HG03064 (cell line): Measurements from ENCODE around the gene CCND2.

Experiments
- ATAC-seq: cut with Tn5 transposase; IDR thresholded peaks from one replicate; pipeline ENCODE4 v1.9.1; 2021; ENCODE audit warnings: low read depth; ENCODE audit not compliant: unreplicated experiment

The CCND2 gene

DNA sequence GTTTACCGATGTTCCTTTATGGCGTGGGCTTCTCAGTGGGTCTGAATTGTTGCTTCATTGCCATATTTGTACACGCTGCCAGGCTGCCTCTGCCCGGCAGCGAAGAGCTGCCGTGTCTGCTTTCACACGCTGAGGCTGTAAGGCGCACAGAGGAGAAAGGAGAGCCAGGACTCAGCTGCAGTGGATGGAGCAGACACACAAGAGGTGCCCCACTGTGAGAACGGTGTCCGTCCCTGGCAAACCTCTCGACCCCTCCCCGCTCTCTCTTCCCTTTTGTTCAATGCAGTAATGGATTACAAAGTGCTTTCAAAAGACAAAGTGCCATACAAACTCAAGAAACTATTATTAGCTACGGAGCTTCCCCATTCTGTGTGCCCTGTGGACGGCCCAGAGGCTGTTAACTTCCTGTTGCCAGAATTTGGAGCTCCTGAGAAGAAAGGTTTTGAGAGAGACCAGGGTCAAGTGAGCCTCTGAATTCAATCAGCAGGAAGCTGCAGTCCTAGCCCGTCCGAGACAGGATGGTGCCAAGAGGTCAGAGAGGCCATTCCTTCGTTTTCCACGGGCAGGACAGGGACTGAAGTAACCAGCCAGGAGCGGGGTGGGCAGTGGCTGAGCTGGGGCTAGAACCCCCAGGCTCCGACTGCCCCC is 15.8 kb downstream of the CCND2 start:
- no peak for ATAC-seq

DNA sequence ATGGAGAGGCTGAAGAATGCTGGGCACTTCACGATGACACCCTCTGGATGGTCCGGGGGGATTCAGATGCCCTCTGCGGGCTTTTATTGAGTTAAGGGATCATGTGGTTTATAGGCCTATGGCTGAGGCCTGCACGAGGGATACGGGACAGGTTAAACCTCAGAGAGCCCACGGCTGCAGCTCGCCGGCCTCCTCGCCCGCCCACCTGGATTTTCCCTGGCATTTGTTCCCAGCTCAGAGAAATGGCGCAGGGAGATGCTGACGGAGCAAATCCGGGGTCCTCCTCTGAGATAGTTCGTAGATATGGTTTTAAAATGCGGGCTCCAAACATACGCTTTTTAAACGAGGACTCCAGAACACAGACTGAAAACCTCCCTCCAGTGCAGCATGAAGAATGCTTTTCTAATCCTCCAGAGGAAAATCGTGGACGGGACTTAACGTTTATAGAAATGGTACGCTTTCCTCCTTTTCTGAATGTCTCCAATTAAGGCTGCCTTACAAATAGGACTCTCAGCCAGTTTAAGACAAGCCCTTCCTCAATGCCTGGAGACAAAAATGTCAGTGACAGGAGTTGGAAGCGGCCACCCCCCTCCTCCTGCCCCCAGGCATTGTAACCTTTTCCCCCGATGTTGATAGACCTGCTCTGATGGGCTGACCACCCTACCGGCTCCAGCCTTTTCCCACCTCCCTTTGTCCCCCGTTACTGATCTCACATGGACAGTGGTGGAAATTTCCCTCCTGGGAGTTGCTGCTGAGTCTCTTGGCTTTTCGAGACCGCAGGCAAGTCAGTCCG is 16.6 kb downstream of the CCND2 start:
- no peak for ATAC-seq

DNA sequence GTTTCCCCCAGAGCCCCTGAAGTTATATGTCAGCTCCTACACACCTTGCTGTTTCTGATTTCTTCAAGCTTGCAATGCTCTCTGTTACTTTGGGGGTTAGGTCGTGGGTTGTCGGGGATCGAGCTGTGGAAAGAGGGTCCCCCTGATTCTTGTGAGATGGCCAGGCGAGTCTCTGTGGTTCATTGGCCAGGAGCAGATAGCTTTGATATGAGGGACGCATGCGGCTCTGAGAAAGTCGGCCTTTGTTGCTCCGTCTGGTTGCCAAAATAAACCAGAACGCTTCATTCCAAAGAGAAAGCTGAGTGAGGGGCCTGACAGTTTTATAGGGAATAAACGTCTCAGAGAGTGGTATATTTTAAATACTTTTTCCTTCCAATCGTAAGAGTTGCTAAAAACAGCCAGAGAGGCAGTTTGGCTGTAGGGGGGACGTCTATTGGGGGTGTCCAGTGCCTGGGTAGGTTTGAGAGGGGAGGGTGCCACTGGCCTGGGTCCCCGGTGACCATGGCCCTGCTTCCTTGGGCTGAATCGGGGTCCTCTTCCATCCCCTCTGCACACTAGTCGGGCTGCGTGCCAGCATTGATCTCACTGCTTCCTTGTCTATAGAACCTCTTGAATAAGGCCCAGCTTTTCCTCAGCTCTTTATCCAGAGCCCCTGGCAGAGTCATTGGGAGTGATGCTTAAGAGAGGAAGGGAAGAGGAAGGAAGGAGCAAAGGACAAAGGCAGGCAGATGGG is 18.9 kb downstream of the CCND2 start:
- no peak for ATAC-seq

DNA sequence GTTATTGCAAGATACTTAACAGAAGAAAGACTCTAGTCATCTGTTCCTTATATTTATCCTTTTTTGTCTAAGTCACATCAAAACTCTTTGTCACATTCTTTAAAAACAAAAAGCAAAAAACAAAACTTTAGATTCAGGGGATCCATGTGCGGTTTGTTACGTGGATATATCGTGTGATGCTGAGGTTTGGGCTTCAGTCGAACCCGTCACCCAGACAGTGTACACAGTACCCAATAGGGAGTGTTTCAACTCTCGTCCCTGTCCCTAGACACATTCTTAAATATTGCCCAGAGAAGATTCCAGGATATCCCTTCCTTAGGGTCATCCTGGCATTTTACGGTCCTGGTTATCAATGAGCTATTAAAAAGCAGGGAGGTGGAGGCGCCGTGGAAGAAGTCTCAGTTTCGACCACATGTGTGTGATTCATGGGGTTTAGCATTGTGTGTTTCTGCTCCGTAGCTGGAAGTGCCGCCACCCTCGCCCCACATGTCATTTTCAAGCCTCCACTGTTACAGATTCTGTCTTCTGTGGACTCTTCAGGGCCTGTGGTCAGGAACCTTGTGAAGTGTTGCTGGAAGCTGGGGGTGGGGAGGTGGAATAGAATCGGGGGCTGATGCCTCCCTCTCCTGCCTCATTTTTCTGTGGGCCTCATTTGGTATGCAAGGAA is 19.9 kb downstream of the CCND2 start:
- no peak for ATAC-seq

DNA sequence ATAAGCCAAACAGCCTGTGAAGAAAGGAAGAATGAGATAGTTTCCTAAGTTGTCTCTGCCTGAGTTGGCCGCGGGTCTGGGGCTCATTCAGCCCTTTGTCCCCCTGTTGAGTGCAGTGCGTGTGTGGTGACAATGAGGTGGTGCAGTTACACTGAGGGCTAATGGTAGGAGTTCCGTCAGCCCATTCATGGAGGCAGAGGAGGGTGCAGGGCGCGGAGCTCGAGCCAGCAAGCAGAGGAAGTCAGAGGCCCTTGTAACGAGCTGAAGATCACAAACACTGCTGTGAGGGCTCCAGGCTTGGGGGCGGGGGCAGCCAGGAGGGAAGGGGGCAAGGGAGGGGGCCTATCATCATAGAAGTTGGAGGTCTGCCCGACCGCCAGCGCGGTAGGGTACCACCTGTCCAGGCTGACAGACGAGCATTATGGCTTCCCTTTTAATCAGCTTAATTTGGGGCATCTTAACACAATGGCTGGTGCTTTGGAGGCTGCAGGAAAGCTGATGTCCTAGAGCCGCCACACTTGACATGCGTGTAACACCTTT is 20.5 kb downstream of the CCND2 start:
- no peak for ATAC-seq

DNA sequence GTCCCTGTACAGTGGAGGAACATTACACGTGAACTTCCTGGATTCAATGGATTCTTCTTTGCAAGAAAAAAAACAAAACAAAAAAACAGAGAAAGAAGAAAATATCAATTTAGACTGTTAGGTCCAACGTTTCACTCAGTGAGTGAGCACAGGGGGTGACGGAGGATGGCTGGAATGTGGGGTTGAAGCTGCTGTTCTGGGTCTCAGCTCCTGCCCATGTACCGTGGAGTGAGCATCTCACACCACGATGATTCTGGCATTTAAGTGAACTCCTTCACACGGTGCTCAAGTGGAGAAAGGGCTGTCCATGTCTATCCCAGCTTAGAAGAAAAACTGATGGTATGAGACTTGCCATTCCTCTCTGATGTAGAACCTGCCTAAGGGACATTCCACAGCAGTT is 23.2 kb downstream of the CCND2 start:
- ATAC-seq: no peak

DNA sequence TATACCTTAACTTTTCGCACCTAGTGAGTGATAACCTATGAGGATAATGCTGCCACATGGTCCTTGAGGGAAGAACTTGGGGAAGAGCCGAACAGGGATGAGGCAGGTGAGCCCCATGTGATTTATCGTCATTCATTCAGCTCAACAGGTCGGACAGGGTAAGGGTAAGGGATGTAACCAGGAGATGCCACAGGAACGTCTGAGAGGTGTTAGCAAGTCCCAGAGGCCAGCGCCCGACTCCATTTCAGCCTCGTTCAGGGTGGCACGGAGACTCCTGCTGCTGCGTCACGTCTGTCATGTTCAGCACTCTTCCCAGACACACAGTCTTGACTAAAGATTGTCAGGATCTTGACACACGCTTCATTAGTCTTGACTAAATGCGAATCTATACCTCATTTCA is 24.1 kb downstream of the CCND2 start:
- no peak for ATAC-seq

DNA sequence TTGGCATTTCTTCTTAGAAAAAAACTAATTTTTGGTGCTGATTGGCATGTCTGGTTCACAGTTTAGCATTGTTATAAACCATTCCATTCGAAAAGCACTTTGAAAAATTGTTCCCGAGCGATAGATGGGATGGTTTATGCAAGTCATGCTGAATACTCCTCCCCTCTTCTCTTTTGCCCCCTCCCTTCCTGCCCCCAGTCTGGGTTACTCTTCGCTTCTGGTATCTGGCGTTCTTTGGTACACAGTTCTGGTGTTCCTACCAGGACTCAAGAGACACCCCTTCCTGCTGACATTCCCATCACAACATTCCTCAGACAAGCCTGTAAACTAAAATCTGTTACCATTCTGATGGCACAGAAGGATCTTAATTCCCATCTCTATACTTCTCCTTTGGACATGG is 27.3 kb downstream of the CCND2 start:
- ATAC-seq: no peak

DNA sequence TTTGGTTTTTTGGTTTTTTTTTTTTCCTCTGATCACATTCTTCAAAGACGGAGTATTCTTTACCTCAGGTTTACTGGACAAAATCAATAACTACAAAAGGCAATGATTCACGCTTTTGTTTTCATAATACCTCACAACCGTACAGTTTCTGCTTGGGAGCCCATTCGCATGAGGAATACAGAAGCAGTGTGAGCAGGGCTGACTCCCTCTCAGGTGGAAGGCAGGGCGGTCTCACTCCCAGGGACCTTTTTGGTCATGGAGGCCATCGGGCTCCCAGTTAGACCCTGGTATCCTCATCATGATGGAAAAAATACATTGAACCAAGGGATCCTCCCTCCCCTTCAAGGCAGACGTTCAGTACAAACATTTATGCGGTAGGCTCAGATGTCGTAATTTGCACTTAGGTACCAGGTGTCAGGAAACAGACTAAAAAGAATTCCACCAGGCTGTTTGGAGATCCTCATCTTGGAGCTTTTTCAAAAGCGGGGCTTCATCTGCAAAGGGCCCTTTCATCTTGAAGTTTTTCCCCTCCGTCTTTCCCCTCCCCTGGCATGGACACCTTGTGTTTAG is 28.5 kb downstream of the CCND2 start:
- ATAC-seq: no peak

DNA sequence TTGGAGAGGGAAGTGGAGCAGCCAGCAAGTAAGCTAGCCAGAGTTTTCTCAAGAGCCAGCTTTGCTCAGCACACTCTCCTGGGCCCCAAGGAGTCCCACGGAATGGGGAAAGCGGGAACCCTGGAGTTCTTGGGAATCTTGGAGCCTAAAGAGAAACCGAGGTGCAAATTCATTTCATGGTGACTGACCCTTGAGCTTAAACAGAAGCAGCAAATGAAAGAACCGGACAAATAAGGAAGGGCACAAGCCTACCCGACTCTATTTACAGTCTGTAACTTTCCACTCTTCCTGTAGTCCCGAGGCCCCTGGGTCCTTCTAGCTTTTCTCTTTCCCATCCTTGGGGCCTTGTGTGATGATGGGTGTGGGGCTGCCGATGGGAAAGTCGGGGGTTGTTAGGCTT is 29.3 kb downstream of the CCND2 start:
- no peak for ATAC-seq

DNA sequence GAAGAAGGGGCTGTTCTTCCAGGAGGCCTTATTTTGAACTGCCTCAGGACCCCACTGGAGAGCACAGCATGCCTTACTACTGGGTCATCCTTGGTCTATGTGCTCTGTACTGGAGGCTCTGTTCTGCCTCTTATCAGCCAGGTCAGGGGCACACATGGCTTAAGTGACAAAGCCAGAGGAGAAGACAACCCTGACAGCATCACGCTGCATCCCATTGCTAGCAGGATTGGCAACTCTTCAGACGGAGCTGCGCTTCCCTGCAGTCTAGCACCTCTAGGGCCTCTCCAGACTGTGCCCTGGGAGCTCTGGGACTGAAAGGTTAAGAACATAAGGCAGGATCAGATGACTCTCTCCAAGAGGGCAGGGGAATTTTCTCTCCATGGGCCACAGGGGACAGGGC is 30.2 kb downstream of the CCND2 start:
- ATAC-seq: no peak

DNA sequence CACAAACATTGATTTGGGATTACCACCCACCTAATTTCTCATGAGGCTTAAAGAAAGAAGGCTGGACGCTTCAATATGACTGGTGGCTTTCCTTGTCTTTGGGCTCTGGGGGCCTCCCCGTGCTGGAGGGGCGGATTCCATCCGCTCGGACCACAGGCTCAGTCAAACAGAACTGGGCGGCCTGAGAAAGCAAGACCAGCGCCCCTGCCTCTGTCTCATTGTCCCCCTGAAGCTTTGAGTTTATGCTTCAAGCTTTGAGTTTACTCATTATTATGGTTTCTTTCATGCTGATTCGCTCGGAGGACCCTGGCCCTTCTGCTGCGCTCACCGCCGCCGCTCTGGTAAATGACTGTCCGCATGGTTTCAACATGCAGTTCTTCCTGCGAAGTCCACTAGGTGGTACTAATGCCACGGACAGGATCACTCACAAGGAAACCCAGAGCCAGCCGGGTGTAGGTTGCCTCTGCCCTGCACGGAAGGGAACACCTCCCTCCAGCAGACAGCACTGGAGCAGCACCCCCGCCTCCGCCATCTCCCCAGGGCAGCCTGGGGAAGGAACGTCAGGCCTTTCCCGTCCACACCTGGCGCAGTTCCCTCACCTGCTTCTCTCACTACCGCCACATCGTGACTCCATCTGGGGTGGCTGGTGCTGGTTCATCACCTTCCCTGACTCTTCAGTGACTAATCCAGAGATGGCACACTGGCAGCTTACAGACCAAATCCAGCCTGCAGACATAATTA is 34.2 kb downstream of the CCND2 start:
- no peak for ATAC-seq

DNA sequence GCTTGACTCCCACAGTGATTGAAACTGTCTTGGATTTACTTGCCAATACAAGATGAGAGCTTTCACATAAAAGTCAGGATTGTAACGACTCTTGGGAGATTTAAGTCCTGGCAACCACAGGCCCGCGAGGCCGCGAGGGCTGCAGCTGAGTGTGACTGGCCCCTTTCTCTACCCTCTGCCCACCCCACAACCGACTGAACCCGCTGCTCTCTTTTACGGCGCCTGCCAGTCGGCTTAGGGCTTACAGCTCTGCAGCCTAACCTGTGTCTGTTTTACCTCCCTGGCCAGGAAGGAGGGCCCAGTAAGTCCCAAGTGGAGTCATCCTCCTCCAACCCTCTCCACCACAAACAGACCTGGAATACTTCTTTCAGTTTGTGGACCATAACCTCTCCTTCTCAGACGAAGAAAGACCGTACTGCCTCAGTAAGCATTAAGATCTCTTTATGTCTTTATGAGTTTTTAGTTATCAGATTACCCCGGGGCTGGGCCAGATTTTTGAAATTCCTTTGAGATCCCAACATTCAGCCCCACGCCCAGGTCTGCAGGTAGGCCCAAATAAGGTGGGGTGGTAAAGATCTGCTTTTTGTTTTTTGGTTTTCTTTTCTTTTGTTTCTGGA is 34.9 kb downstream of the CCND2 start:
- no peak for ATAC-seq

DNA sequence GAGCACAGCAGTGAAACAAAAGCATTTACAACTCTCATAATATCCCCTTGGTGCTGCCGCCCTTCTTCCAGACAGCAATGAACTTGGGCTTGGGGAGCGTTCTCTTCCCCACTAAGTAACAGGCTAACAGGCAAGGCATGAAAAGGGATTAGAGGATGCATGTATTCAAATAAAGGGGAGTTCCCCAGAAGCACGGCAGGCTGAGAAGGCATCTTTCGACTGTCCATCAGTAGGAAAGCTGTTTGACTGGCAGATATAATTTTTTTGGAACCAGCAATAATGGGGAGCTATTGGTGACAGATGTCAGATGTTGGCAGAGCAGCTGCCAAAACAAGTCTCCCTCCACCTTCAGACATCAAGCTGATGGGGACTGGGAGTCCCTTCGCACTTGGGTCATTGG is 38.2 kb downstream of the CCND2 start:
- no peak for ATAC-seq

DNA sequence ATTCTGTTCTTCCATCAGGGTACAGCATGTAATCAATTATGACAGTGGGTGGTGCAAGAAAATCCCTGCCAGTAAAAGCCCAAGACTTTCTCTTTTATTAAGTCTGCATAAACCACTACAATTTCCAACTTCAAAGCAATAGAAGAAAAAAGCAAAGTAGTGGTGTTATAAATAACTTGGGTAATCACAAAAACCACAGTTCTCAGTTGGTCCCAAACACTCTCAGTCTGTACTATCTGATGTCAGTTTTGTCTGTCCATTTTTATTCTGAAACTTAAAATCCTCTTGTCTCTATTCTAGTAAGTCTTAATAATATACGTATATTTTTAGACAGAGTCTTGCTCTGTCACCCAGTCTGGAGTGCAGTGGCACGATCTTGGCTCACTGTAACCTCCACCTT is 38.7 kb downstream of the CCND2 start:
- no peak for ATAC-seq

DNA sequence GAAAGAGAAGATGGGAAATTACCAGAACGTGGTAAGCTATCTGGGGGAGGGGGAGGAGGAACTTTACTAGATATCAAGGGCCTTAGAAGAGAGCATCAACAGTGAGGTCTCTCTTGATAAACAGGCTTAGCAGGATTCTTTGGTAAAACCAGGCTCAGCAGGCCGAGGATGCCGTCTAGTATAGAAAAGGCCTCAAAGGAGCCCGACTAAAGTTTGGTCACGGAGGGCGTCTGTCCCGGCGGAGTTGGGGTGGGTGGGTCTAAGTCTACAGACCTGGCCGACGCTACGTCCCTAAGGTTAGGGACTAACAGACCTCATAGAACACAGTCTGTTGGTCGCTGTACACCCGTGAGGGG is 46.9 kb downstream of the CCND2 start:
- ATAC-seq: peak; percentile 35

DNA sequence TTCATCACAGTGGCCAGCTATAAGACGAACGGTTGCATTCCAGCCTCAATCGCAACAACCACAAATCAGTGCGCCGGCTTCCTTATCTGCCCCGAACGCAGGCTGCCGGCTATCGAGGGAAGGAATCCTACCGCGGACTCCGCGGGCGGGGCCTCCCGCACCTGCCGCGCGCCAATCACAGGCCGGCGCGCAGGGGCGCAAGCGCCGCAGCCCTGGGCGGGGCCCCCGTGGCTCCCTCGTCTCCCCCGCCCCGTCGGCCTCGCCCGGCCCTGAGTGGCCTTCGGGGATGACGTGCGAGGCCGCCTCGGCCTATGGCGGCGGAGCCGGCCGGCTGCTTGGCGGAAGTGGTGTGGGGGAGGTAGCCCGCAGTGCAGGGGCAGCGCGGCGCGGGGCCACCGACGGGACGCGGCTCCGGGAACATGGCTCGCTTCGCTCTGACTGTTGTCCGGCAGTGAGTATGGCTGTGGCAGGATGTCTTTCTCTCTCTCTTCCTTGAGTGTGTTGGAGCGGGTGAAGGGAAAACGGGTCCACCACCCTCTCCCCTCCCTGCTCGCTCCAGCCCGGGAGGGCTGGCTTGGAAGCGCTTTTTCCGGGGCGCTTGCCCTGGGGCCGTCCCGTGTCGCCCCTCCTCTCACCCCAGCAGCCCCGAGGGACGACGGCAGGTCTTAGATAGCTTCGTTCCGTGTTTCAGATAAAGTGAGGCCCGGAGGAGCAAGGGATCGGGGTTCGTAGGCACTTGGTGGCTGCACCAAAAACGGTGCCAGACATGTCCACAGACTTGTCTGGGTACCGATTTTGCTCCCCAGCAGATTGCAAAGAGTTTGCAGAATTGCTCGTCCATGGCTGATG is 47.5 kb downstream of the CCND2 start, which contains the start of gene TIGAR:
TSS of gene TIGAR (plus strand) at position 361 of the 849 bp plus-strand sequence. CDS start at position 420, 59 bp downstream.
- ATAC-seq: peak; percentile 95

DNA sequence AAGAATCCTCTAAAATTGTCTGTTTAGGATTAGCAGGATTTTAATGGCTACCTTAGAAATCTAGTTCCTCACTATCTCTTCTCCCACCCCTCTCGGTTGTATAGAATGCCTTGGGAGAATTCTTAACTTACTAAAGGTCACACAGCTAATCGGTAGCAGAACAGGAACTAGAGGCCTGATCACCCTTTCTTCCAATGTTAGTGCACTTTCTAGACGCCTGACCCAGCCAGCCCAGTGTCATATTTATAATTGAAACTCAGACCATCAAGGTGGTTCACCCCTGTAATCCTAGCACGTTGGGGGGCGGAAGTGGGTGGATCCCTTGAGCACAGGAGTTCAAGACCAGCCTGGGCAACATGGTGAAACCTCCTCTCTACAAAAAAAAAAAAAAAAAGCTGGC is 49.2 kb downstream of the CCND2 start:
- no peak for ATAC-seq
